Measurements from ENCODE around the gene MYBPC1. TPM values are rescaled to one million over a fixed set of nuclear protein-coding genes. Genes with fewer than 3 reads are reported as not detected.

Gene MYBPC1
- total and polyA plus RNA-seq, 2 of the 4 experiments (the other 2 are of a cell fraction) = not detected

DNA sequence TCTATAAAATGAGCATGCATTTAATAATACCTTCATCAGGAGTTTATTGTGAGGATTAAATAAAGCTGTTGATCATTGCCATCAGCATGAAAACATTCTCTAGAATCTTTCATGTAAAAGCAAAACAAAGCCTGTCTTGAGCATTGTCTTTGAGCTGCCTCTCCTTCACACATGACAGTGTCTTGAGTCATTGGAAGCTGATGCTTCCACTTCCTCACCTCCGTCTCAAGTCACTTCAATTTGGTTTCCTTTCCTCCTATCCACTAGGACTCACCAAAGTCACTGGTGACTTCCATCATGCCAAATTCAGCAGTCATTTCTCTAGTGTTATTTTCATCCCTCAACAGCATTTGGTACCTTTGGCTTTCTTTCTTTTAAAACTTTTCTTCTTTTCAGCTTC is 31.6 kb upstream of the MYBPC1 start:
- CTCF ChIA-PET = no interaction called here
- H2AK9ac ChIP-seq (replicated peaks; ENCODE audit: low read depth, low read length, poor library complexity) = no peak overlapping the region
- H4K20me1 ChIP-seq (ENCODE audit: insufficient read depth, low read length) = no peaks in the 10 kb centered on the region
- H3K9me3 ChIP-seq (ENCODE audit: control insufficient read depth, insufficient read depth, low read length) = no peaks in the 10 kb centered on the region
- WGBS, 2 experiments (ENCODE audit: extremely low coverage in 2 of 2, insufficient read length in 1 of 2) = 33% methylated on average over 1 of the region's 1 CpG; no CpG with 5 or more reads in 1 of the 2 experiments
- ATAC-seq (ENCODE audit: low read depth) (no peak), DNase-seq (no peak)
- H3K9ac ChIP-seq (ENCODE audit: low read depth, low read length) = no peak overlapping the region
- no peak overlapping the region for H3K14ac ChIP-seq (replicated peaks; ENCODE audit: low read depth, low read length)
- H3K36me3 ChIP-seq (ENCODE audit: control insufficient read depth, insufficient read depth, low read length) = no peaks in the 10 kb centered on the region
- no peaks in the 10 kb centered on the region for H3K4me1 ChIP-seq (ENCODE audit: control insufficient read depth, insufficient read depth, low read length)
- no peak overlapping the region for H4K5ac ChIP-seq (ENCODE audit: low read depth, low read length)
- H2AFZ ChIP-seq (replicated peaks; ENCODE audit: low read length, poor library complexity) = no peak overlapping the region
- H2BK15ac ChIP-seq (ENCODE audit: low read depth, low read length) = no peak overlapping the region
- no peak overlapping the region for H2AK5ac ChIP-seq (ENCODE audit: low read depth, low read length)
- H3K4me2 ChIP-seq (ENCODE audit: low read depth, low read length) = no peak overlapping the region
- H3K56ac ChIP-seq (ENCODE audit: extremely low read depth, insufficient read depth, low read length) = no peak overlapping the region
- in situ Hi-C loops (cut with MboI; ENCODE audit: low sequenced_read_pairs) (no loop called here), dilution Hi-C loops (cut with HindIII; ENCODE audit: low sequenced_read_pairs, unreplicated experiment) (no loop called here), intact Hi-C loops (cut with micrococcal nuclease) (loop anchor here (5.0 to 10.0 kb wide), 2 partner anchors 272 to 1734 kb away; partner anchors contain the start of gene GNPTAB)
- H3K23ac ChIP-seq (ENCODE audit: low read depth, low read length) = no peak overlapping the region
- H3K9me1 ChIP-seq (ENCODE audit: insufficient read depth, low read length) = no peaks in the 10 kb centered on the region
- H3K18ac ChIP-seq (ENCODE audit: low read depth, low read length) = no peak overlapping the region
- no peak overlapping the region for H2BK5ac ChIP-seq (ENCODE audit: low read depth, low read length, poor library complexity, severe bottlenecking)
- H4K91ac ChIP-seq (ENCODE audit: insufficient read depth, low read depth, low read length) = no peak overlapping the region
- BruUV-seq (replicated peaks) = no TSS peak
- no peak overlapping the region for H3K4me3 ChIP-seq (ENCODE audit: insufficient read depth, low read depth, low read length)
- no peaks in the 10 kb centered on the region; the same call in 1 of the 2 replicates for H3K27me3 ChIP-seq (ENCODE audit: control insufficient read depth, insufficient read depth, low read length)
- TF ChIP-seq CEBPB (IDR thresholded peaks at IDR 0.05; ENCODE audit: low read depth, low read length) (no peak), NFE2L2 (IDR thresholded peaks at IDR 0.05; ENCODE audit: low read depth, low read length) (no peak), RCOR1 (IDR thresholded peaks at IDR 0.05; ENCODE audit: insufficient replicate concordance, low read length) (no peak), POLR2A (IDR thresholded peaks at IDR 0.05; ENCODE audit: low read depth, low read length) (no peak), MAFK (IDR thresholded peaks at IDR 0.05; ENCODE audit: low read depth, low read length) (no peak), CHD1 (IDR thresholded peaks at IDR 0.05; ENCODE audit: low read depth, low read length) (no peak), MAZ (IDR thresholded peaks at IDR 0.05; ENCODE audit: borderline replicate concordance, low read depth, low read length) (no peak), MXI1 (IDR thresholded peaks at IDR 0.05; ENCODE audit: borderline replicate concordance, low read depth, low read length) (no peak), BHLHE40 (IDR thresholded peaks at IDR 0.05; ENCODE audit: low read depth, low read length) (no peak), ELK1 (IDR thresholded peaks at IDR 0.05; ENCODE audit: borderline replicate concordance, low read depth, low read length) (no peak)
- H3K27ac ChIP-seq (ENCODE audit: insufficient read depth, low read length) = no peak overlapping the region
- H2BK120ac ChIP-seq (ENCODE audit: low read depth, low read length) = no peak overlapping the region
- H2BK20ac ChIP-seq (ENCODE audit: low read depth, low read length) = no peak overlapping the region
- H3K79me1 ChIP-seq (ENCODE audit: low read depth in 1 of 2, low read length in 2 of 2) = no peaks in the 10 kb centered on the region
- no peak overlapping the region for H3K4ac ChIP-seq (ENCODE audit: low read depth, low read length)
- POLR2A ChIA-PET (ENCODE audit: unreplicated experiment) = no interaction called here
- H4K8ac ChIP-seq (ENCODE audit: low read depth in 2 of 2, low read length in 2 of 2) = no peak overlapping the region

All from IMR-90 (cell line).